ENCODE data around the gene ZNF687. TPM values are rescaled to one million over a fixed set of nuclear protein-coding genes. Genes with fewer than 3 reads are reported as not detected.

Gene ZNF687

GRCh38 chr1:151340870-151341754, 59.0 kb downstream of the ZNF687 start:
- peaks cover 9% of the 10 kb centered on the region for H3K4me1 ChIP-seq (ENCODE audit: control insufficient read depth, insufficient read depth, low read length)
- H3K9me3 ChIP-seq (replicated peaks; ENCODE audit: low read length), result no peaks in the 10 kb centered on the region
- H3K4me3 ChIP-seq (ENCODE audit: low read length), result no peak overlapping the region
- no peaks in the 10 kb centered on the region for H3K27me3 ChIP-seq (ENCODE audit: control insufficient read depth, insufficient read depth, low read length)
- H3K4me2 ChIP-seq (ENCODE audit: low read length), result no peak overlapping the region
- peaks cover 23% of the 10 kb centered on the region for H3K36me3 ChIP-seq (ENCODE audit: insufficient read depth, low read length)
- no peak overlapping the region for H3K9ac ChIP-seq (ENCODE audit: low read depth, low read length)

Small RNA genes within 50 kb of the gene (small RNA-seq; reads per million reads assigned to genes)
- gene RN7SL444P, result not detected
